Fibroblast of villous mesenchyme (primary cell): Measurements from ENCODE around the gene TMEM158. TPM values are rescaled to one million over a fixed set of nuclear protein-coding genes. Genes with fewer than 3 reads are reported as not detected.

Source experiments
- DNase-seq: peaks from one replicate; pipeline ENCODE4 v3.0.0-alpha.2; 2010; ENCODE audit warnings: low read depth
- H3K4me3 ChIP-seq: 2 replicates; pipeline ENCODE4 v1.5.1; 2011; ENCODE audit warnings: low read depth, mild to moderate bottlenecking, low read length
- total RNA-seq: library from RNA; depleted of rRNA; stranded (reverse); fragments of >200 nt; gene quantifications from 2 replicates; pipeline ENCODE4 v1.2.3, GENCODE V29; 2012
- TF ChIP-seq, protein P1 (sequence below): IDR thresholded peaks from 2 replicates; pipeline ENCODE4 v1.5.1; 2012; ENCODE audit warnings: low read depth, mild to moderate bottlenecking, low read length; ENCODE audit not compliant: insufficient read depth

The TMEM158 gene
- total RNA-seq, 1 donor, result 22.9 TPM

DNA sequence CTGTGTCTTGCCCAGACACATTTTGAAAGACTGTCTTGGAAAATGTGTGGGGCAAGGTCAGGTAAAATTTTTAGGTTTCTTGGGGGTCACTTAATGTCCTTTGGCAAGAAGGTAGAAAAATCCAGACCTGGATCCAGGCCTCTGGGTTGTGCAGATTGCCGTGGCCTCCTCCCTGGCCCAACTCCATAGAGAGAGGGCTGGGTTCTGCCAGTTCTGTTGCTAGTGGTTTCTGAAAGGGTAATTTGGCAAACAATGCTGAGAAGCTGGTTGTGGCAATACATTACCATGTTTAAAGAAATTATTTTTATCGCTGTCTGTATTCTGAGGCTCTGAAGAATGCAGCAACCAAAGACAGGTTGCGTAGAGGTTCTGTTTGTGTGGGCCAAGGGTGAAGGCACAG is 20.2 kb upstream of the TMEM158 start:
- H3K4me3 ChIP-seq, result no peak overlapping the region
- TF ChIP-seq, protein P1, sequence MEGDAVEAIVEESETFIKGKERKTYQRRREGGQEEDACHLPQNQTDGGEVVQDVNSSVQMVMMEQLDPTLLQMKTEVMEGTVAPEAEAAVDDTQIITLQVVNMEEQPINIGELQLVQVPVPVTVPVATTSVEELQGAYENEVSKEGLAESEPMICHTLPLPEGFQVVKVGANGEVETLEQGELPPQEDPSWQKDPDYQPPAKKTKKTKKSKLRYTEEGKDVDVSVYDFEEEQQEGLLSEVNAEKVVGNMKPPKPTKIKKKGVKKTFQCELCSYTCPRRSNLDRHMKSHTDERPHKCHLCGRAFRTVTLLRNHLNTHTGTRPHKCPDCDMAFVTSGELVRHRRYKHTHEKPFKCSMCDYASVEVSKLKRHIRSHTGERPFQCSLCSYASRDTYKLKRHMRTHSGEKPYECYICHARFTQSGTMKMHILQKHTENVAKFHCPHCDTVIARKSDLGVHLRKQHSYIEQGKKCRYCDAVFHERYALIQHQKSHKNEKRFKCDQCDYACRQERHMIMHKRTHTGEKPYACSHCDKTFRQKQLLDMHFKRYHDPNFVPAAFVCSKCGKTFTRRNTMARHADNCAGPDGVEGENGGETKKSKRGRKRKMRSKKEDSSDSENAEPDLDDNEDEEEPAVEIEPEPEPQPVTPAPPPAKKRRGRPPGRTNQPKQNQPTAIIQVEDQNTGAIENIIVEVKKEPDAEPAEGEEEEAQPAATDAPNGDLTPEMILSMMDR, result no peak
- no peak for DNase-seq

- no peak overlapping the region for H3K4me3 ChIP-seq
- TF ChIP-seq, protein P1, result no peak
- DNase-seq, result no peak
These were observed 18.3 kb upstream of the TMEM158 start for GRCh38 chr3:45244356-45244755.

DNA sequence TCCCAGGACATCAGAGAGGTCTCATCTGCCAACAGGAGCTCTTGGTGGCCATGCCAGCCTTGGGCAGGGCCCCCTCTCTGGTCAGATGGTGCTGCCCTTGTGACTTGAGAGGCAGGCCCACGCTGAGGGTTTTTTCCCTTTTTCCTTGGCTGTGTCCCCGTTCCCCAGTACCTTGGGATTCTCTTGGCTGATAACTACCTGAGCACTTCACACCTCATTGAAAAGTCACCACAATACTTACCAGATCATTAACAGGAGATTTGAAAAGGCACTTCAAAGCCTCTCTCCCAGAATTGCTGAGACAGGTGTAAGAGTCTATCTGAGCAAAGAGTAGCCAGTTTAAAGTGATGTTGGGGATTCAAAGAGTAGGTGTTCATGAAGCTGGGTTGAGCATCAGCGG is 15.1 kb upstream of the TMEM158 start:
- no peak overlapping the region for H3K4me3 ChIP-seq
- TF ChIP-seq, protein P1, result no peak

GRCh38 chr3:45240292-45240691 is 14.2 kb upstream of the TMEM158 start:
- TF ChIP-seq, protein P1, result no peak
- DNase-seq, result no peak
- H3K4me3 ChIP-seq, result no peak overlapping the region

More for the DNA sequence above, 15.1 kb upstream of the TMEM158 start:
- no peak for DNase-seq

GRCh38 chr3:45239254-45239653 is 13.2 kb upstream of the TMEM158 start:
- DNase-seq, result no peak
- H3K4me3 ChIP-seq, result no peak overlapping the region
- TF ChIP-seq, protein P1, result no peak

DNA sequence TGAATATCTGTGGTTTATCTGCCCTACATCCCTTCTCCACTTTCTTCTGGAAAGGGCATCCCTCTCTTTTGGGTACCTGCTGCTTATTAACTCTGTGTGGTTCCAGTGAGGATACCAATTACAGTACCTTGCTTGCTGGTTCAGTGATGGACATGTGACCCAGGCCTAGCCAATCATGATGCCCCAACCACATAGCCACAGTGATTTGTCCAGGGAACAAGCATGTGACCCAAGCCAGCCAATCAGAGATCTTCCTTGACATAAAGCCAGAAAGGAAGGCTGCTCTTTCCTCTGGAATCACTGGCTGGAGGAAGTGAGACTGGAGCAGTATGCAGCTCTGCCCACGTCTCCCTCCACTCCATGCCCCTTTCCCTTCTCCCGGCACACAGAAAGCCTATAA is 10.9 kb upstream of the TMEM158 start:
- no peak for DNase-seq
- no peak overlapping the region for H3K4me3 ChIP-seq
- TF ChIP-seq, protein P1, result no peak

- H3K4me3 ChIP-seq, result no peak overlapping the region
- TF ChIP-seq, protein P1, result no peak
- DNase-seq, result no peak
These were observed 9.3 kb upstream of the TMEM158 start for GRCh38 chr3:45235409-45235808.
